ENCODE data around the gene R3HDM2.

The R3HDM2 gene

GRCh38 chr12:57467212-57467874 is 36.5 kb upstream of the R3HDM2 start:
- TF ChIP-seq TAF1 (IDR thresholded peaks at IDR 0.05; ENCODE audit: borderline replicate concordance, insufficient read depth, low read length): no peak
- no peak for TF ChIP-seq SIN3A (IDR thresholded peaks at IDR 0.05; ENCODE audit: borderline replicate concordance, insufficient read depth, low read length)
- TF ChIP-seq POLR2AphosphoS5 (IDR thresholded peaks at IDR 0.05; ENCODE audit: low read depth, low read length): no peak
- no peak for TF ChIP-seq FOXP2 (optimal IDR thresholded peaks at IDR 0.05; ENCODE audit: borderline replicate concordance, extremely low read depth, extremely low read length, insufficient read depth)
- TF ChIP-seq, protein P1, sequence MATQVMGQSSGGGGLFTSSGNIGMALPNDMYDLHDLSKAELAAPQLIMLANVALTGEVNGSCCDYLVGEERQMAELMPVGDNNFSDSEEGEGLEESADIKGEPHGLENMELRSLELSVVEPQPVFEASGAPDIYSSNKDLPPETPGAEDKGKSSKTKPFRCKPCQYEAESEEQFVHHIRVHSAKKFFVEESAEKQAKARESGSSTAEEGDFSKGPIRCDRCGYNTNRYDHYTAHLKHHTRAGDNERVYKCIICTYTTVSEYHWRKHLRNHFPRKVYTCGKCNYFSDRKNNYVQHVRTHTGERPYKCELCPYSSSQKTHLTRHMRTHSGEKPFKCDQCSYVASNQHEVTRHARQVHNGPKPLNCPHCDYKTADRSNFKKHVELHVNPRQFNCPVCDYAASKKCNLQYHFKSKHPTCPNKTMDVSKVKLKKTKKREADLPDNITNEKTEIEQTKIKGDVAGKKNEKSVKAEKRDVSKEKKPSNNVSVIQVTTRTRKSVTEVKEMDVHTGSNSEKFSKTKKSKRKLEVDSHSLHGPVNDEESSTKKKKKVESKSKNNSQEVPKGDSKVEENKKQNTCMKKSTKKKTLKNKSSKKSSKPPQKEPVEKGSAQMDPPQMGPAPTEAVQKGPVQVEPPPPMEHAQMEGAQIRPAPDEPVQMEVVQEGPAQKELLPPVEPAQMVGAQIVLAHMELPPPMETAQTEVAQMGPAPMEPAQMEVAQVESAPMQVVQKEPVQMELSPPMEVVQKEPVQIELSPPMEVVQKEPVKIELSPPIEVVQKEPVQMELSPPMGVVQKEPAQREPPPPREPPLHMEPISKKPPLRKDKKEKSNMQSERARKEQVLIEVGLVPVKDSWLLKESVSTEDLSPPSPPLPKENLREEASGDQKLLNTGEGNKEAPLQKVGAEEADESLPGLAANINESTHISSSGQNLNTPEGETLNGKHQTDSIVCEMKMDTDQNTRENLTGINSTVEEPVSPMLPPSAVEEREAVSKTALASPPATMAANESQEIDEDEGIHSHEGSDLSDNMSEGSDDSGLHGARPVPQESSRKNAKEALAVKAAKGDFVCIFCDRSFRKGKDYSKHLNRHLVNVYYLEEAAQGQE (IDR thresholded peaks at IDR 0.05; ENCODE audit: insufficient read depth in 1 of 2, low read depth in 2 of 2, low read length in 2 of 2): no peak

DNA sequence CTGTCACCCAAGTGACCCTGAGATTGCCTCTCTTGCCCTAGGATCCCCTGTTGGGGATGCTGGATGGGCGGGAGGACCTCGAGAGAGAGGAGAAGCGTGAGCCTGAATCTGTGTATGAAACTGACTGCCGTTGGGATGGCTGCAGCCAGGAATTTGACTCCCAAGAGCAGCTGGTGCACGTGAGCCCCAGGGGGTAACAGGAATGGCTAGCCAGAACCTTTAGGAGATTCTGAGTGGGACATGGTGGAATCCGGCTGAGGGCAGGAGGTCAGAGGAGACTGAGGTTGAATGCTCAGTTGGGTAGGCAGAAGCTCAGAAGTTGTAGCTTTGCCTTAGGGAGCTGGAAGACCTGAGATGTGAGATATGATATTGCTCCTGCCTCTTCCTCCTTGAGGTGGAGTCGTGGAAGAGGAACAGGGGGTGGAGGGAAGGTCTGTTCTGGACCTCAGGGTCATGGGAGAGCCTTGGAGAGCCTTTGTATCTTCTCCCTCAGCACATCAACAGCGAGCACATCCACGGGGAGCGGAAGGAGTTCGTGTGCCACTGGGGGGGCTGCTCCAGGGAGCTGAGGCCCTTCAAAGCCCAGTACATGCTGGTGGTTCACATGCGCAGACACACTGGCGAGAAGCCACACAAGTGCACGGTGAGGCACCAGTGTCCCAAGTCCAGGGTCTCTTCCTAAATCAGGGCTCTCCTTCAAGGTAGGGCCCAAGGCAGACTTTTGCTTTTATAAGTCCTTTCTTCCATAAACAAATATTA is 35.1 kb upstream of the R3HDM2 start:
- no peak for TF ChIP-seq TAF1 (IDR thresholded peaks at IDR 0.05; ENCODE audit: borderline replicate concordance, insufficient read depth, low read length)
- TF ChIP-seq POLR2AphosphoS5 (IDR thresholded peaks at IDR 0.05; ENCODE audit: low read depth, low read length): no peak
- no peak for TF ChIP-seq FOXP2 (optimal IDR thresholded peaks at IDR 0.05; ENCODE audit: borderline replicate concordance, extremely low read depth, extremely low read length, insufficient read depth)
- TF ChIP-seq, protein P1 (IDR thresholded peaks at IDR 0.05; ENCODE audit: insufficient read depth in 1 of 2, low read depth in 2 of 2, low read length in 2 of 2): no peak
- TF ChIP-seq SIN3A (IDR thresholded peaks at IDR 0.05; ENCODE audit: borderline replicate concordance, insufficient read depth, low read length): no peak

DNA sequence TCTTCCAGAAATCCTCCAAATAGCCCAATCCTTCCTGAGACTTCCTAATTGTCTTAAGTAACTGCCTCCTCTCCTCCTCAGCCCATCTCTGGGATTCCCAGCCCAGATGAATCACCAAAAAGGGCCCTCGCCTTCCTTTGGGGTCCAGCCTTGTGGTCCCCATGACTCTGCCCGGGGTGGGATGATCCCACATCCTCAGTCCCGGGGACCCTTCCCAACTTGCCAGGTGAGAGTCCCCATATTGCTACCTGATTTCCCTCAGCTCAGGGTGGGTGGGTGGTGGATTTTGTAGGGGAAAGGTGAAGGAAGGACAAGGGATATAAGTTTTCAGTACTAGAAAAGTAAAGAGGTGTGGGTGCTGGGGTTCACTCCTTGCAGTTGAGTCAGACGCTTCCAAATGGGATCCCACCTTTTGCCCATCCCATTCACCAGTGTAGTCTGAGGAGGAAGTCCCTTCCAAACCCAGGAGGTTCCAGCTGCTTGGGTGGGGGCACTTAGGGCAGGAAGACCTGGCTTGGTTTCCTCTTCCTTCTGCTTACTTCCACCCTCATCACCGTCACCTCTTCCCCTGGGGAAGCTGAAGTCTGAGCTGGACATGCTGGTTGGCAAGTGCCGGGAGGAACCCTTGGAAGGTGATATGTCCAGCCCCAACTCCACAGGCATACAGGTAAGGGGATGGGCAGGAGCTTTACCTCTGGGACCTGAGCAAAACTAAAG is 34.3 kb upstream of the R3HDM2 start:
- TF ChIP-seq SIN3A (IDR thresholded peaks at IDR 0.05; ENCODE audit: borderline replicate concordance, insufficient read depth, low read length): no peak
- no peak for TF ChIP-seq FOXP2 (optimal IDR thresholded peaks at IDR 0.05; ENCODE audit: borderline replicate concordance, extremely low read depth, extremely low read length, insufficient read depth)

GRCh38 chr12:57464569-57464968 is 33.7 kb upstream of the R3HDM2 start:
- no peak for TF ChIP-seq SIN3A (IDR thresholded peaks at IDR 0.05; ENCODE audit: borderline replicate concordance, insufficient read depth, low read length)

DNA sequence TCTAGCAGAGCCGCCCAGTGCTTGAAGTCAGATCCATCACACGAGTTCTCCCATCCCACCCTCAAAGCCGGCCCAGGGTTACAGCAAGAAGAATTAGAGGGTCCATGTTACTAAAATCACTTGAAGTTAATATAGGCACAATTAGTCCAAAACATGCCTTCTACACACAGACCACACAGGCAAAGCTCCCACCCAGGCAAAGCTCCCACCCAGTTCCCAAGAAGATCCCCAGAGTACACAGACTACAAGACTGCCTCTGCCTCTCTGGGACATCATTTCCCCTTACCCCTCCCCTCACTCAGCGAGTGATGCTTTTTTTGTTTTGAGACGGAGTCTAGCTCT is 32.0 kb upstream of the R3HDM2 start:
- TF ChIP-seq SIN3A (IDR thresholded peaks at IDR 0.05; ENCODE audit: borderline replicate concordance, insufficient read depth, low read length) (no peak), FOXP2 (optimal IDR thresholded peaks at IDR 0.05; ENCODE audit: borderline replicate concordance, extremely low read depth, extremely low read length, insufficient read depth) (no peak), POLR2AphosphoS5 (IDR thresholded peaks at IDR 0.05; ENCODE audit: low read depth, low read length) (no peak), TAF1 (IDR thresholded peaks at IDR 0.05; ENCODE audit: borderline replicate concordance, insufficient read depth, low read length) (0 out of 2 replicates have a peak, but pooled peaks have one; percentile 17)
- TF ChIP-seq, protein P1 (IDR thresholded peaks at IDR 0.05; ENCODE audit: insufficient read depth in 1 of 2, low read depth in 2 of 2, low read length in 2 of 2): no peak

Data from PFSK-1 (cell line).